ENCODE data around the gene MRRF.

DNA sequence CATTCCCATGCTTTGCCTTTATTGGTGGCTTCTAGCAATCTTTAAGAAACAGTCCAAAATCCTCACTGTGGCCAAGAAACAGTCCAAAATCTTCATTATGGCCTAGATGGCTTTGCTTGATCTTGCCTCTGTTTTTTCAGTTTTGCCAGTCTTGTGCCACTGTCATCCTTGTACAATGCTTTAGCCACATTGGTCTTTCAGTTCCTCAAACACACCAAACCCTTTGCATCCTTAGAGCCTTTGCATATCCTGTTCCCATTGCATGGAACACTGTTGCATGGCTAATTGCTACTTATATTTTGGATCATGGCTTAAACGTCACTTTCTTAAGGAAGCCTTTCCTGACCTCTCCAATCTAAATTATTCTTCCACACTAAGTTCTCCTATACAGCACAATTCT lies 22.1 kb downstream of the MRRF start:
- TF ChIP-seq NFRKB (IDR thresholded peaks at IDR 0.05) (no peak), TARDBP (IDR thresholded peaks at IDR 0.05) (no peak), L3MBTL2 (conservative IDR thresholded peaks at IDR 0.05) (no peak), ELF4 (IDR thresholded peaks at IDR 0.05) (no peak), SP1 (IDR thresholded peaks at IDR 0.05) (no peak), SUZ12 (IDR thresholded peaks at IDR 0.05) (no peak), ZNF384 (IDR thresholded peaks at IDR 0.05) (no peak), LEF1 (IDR thresholded peaks at IDR 0.05; ENCODE audit: borderline replicate concordance) (no peak)
